GM06990 (cell line): ENCODE measurements around the gene PPP6R3.

Experiments used
- DNase-seq: peaks from one replicate; pipeline ENCODE4 v3.0.0-alpha.2; 2011; ENCODE audit not compliant: insufficient read length; ENCODE audit errors: extremely low read depth
- H3K27me3 ChIP-seq: replicated peaks from 2 replicates; pipeline ENCODE4 v1.6.0; 2011; ENCODE audit warnings: low read length; ENCODE audit not compliant: control insufficient read depth, insufficient read depth
- H3K36me3 ChIP-seq: 2 replicates; pipeline ENCODE4 v1.5.1; 2011; ENCODE audit warnings: low read length; ENCODE audit not compliant: control insufficient read depth, insufficient read depth
- H3K4me3 ChIP-seq: replicated peaks from 2 replicates; pipeline ENCODE4 v1.5.1; 2011; ENCODE audit warnings: low read depth, mild to moderate bottlenecking, control low read depth, low read length
- CTCF ChIP-seq: IDR thresholded peaks from 2 replicates; pipeline ENCODE4 v1.5.1; 2011; ENCODE audit warnings: low read length, control low read depth, mild to moderate bottlenecking, inconsistent platforms; ENCODE audit not compliant: insufficient read depth, poor library complexity, severe bottlenecking

PPP6R3 gene

GRCh38 chr11:68424981-68425865, 35.3 kb upstream of the PPP6R3 start:
- TF ChIP-seq CTCF = no peak
- no peak overlapping the region for H3K4me3 ChIP-seq
- peaks cover 1% of the 10 kb centered on the region for H3K36me3 ChIP-seq
- no peak for DNase-seq
- no peaks in the 10 kb centered on the region for H3K27me3 ChIP-seq

- Histone ChIP-seq H3K36me3 (peaks cover 1% of the 10 kb centered on the region), H3K27me3 (no peaks in the 10 kb centered on the region), H3K4me3 (no peak overlapping the region)
- DNase-seq = no peak
- no peak for TF ChIP-seq CTCF
These were observed 34.6 kb upstream of the PPP6R3 start for GRCh38 chr11:68425866-68426380.

GRCh38 chr11:68429661-68430060, 30.9 kb upstream of the PPP6R3 start:
- Histone ChIP-seq H3K36me3 (peaks cover 1% of the 10 kb centered on the region), H3K27me3 (no peaks in the 10 kb centered on the region), H3K4me3 (no peak overlapping the region)
- TF ChIP-seq CTCF = no peak
- no peak for DNase-seq

- no peak for DNase-seq
- Histone ChIP-seq H3K27me3 (no peaks in the 10 kb centered on the region), H3K4me3 (no peak overlapping the region), H3K36me3 (peaks cover 1% of the 10 kb centered on the region; the same call in 1 of the 2 replicates)
- no peak for TF ChIP-seq CTCF
These were observed 30.2 kb upstream of the PPP6R3 start for GRCh38 chr11:68430384-68430783.

GRCh38 chr11:68430801-68431200, 29.8 kb upstream of the PPP6R3 start:
- Histone ChIP-seq H3K36me3 (peaks cover 1% of the 10 kb centered on the region; the same call in 1 of the 2 replicates), H3K27me3 (no peaks in the 10 kb centered on the region), H3K4me3 (no peak overlapping the region)
- TF ChIP-seq CTCF = no peak
- DNase-seq = no peak
